Muscle layer of duodenum (tissue), 2 donors: ENCODE measurements around the gene CCP110.
A peak's percentile ranks its signal among the peaks of the same experiment; 100 is the strongest.

ENCODE experiments used
- H3K27ac ChIP-seq: one replicate; pipeline ENCODE4 v1.7.0; 2013; ENCODE audit warnings: mild to moderate bottlenecking, low read length
- H3K27me3 ChIP-seq: one replicate; pipeline ENCODE4 v1.7.0; 2013; ENCODE audit warnings: low read depth, mild to moderate bottlenecking, control low read depth, low read length
- H3K36me3 ChIP-seq, 2 donors: one replicate each; pipeline ENCODE4 v1.7.0; 2013; ENCODE audit warnings: low read length in 2 of 2, control low read depth in 1 of 2, mild to moderate bottlenecking in 1 of 2; ENCODE audit not compliant: insufficient read depth in 2 of 2, control insufficient read depth in 1 of 2
- H3K4me1 ChIP-seq, 2 donors: one replicate each; pipeline ENCODE4 v1.7.0; 2013; ENCODE audit warnings: low read length in 2 of 2, mild to moderate bottlenecking in 2 of 2, control low read depth in 1 of 2, moderate library complexity in 1 of 2; ENCODE audit not compliant: insufficient read depth in 2 of 2, control insufficient read depth in 1 of 2
- H3K4me3 ChIP-seq, 2 donors: one replicate each; pipeline ENCODE4 v1.7.0; 2013; ENCODE audit warnings: low read length in 2 of 2, low read depth in 1 of 2, mild to moderate bottlenecking in 1 of 2
- H3K9me3 ChIP-seq, 2 donors: one replicate each; pipeline ENCODE4 v1.7.0; 2013; ENCODE audit warnings: low read length in 2 of 2, control low read depth in 1 of 2, mild to moderate bottlenecking in 1 of 2; ENCODE audit not compliant: control insufficient read depth in 1 of 2
- donor health status: healthy.

CCP110 gene

GRCh38 chr16:19523559-19524355 lies at the start of gene CCP110:
Gene CCP110, plus strand, starts transcription at chr16:19523942. Its CDS starts 3,940 bp downstream, at chr16:19527882.
- Histone ChIP-seq H3K9me3 (no peaks in the 10 kb centered on the region), H3K27ac (peak within 1 kb of the TSS; percentile 35), H3K36me3 (peaks cover 8 to 11% of the 10 kb centered on the region in 2 donors), H3K4me1 (peaks cover 0 to 32% of the 10 kb centered on the region in 2 donors), H3K4me3 (peak within 1 kb of the TSS; percentile 85 to 97), H3K27me3 (no peaks in the 10 kb centered on the region)

DNA sequence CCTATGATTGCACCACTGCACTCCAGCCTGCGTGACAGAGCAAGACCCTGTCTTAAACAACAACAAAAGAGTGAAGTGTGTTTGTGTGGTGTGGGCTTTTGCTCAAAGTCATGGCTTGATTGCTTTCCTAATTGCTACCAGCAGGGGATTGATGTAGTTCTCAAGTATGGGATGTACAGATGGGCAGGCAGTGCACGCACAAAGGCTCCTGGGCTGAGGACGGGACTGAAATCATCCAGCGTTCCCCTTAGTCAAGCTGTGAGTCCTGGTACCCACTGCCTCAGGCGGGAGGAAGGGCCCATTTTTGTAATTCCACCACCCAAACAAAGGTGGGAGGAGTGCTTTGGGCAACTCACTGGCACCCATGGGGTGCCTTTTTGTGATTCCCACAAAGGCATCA lies 49.1 kb upstream of the CCP110 start:
- no peaks in the 10 kb centered on the region for H3K9me3 ChIP-seq
- no peak overlapping the region for H3K4me3 ChIP-seq
- H3K36me3 ChIP-seq = peaks cover 0 to 9% of the 10 kb centered on the region in 2 donors
- H3K4me1 ChIP-seq = no peaks in the 10 kb centered on the region
- no peaks in the 10 kb centered on the region for H3K27me3 ChIP-seq
- H3K27ac ChIP-seq = no peak overlapping the region

DNA sequence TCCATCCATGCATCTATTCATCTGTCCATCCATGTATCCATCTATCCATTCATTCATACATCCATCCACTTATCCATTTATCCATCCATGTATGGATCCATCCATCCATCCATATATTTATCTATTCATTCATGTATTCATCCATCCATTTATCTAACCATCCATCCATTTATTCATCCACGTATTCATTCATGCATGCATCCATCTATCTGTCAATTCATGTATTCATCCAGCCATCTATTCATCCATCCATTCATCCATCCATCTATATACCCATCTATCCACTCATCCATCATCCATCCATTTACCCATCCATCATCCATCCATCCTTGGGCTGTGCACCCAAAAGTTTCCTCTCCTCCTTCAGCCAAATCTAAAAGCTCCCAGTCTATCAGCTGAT lies 45.2 kb upstream of the CCP110 start:
- H3K9me3 ChIP-seq = no peaks in the 10 kb centered on the region
- H3K4me3 ChIP-seq = no peak overlapping the region
- peaks cover 0 to 6% of the 10 kb centered on the region in 2 donors for H3K36me3 ChIP-seq
- H3K27ac ChIP-seq = no peak overlapping the region
- no peaks in the 10 kb centered on the region for H3K27me3 ChIP-seq
- H3K4me1 ChIP-seq = no peaks in the 10 kb centered on the region

- Histone ChIP-seq H3K27me3 (no peaks in the 10 kb centered on the region), H3K36me3 (peaks cover 0 to 6% of the 10 kb centered on the region in 2 donors), H3K27ac (no peak overlapping the region), H3K9me3 (no peaks in the 10 kb centered on the region), H3K4me1 (no peaks in the 10 kb centered on the region), H3K4me3 (no peak overlapping the region)
These were observed 44.4 kb upstream of the CCP110 start for GRCh38 chr16:19479302-19479721.

GRCh38 chr16:19481296-19481695 lies 42.4 kb upstream of the CCP110 start:
- Histone ChIP-seq H3K27me3 (no peaks in the 10 kb centered on the region), H3K4me3 (no peak overlapping the region), H3K27ac (no peak overlapping the region), H3K36me3 (peaks cover 0 to 6% of the 10 kb centered on the region in 2 donors), H3K4me1 (no peaks in the 10 kb centered on the region), H3K9me3 (no peaks in the 10 kb centered on the region)

- Histone ChIP-seq H3K27me3 (no peaks in the 10 kb centered on the region), H3K4me1 (no peaks in the 10 kb centered on the region), H3K4me3 (no peak overlapping the region), H3K9me3 (no peaks in the 10 kb centered on the region), H3K27ac (no peak overlapping the region), H3K36me3 (peaks cover 0 to 6% of the 10 kb centered on the region in 2 donors)
These were observed 42.0 kb upstream of the CCP110 start for GRCh38 chr16:19481769-19482168.

DNA sequence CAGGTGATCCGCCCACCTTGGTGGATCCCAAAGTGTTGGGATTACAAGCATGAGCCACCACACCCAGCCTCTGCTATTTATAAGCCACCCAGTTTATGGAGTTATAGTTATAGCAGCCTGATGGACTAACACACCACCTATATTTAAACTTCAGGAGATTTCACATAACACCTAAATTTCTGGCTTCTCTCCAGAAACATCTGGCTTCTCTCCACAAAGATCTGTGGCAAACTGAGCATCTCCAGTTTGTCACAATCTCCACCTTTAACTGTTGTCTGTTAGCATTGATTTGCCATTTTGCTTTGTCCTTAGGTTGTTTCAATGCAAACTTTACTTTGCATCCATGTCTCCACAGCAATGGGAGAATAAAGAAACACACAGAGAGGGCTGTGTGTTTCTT lies 41.5 kb upstream of the CCP110 start:
- no peaks in the 10 kb centered on the region for H3K9me3 ChIP-seq
- no peaks in the 10 kb centered on the region for H3K4me1 ChIP-seq
- peaks cover 0 to 6% of the 10 kb centered on the region in 2 donors for H3K36me3 ChIP-seq
- H3K27ac ChIP-seq = no peak overlapping the region
- no peak overlapping the region for H3K4me3 ChIP-seq
- no peaks in the 10 kb centered on the region for H3K27me3 ChIP-seq

DNA sequence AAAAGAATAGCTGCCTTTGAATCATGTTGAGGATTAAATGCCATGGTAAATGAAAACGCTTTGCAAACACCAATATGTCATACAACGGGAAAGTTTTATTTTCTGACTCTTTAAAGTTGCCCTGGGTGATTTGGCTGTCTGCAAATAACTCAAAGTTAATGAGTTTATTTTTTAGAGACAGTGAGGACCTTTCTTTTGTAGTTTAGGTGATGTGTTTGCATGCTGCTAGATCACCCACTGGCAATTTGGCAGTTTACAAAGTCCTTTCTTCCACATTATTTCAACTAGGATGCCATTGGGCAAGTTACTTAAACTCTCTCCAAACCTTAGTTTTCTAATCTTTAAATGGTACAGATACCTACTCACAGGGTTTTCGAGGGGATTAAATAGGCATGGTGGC lies 39.6 kb upstream of the CCP110 start:
- Histone ChIP-seq H3K27me3 (no peaks in the 10 kb centered on the region), H3K4me1 (no peaks in the 10 kb centered on the region), H3K9me3 (no peaks in the 10 kb centered on the region), H3K27ac (no peak overlapping the region), H3K36me3 (peaks cover 0 to under 1% of the 10 kb centered on the region in 2 donors), H3K4me3 (no peak overlapping the region)

DNA sequence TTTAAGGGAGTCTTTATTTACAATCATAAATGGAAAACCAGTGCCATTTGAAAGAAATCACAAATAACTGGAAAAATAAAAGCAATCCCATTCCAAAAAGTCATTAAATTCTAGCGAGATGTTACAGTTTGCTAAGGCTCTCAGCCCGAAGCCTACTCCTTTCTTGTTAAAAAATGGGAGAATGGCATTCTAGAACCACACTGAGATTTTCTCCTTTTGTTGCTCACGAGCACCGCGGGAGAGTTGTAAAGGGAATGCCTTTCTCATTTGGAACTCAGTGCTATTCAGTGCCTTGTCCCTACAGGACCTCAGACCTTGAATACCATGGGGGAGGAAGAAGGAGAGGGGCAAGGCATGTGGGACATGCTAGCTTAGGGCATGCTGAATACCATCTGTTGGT lies 38.1 kb upstream of the CCP110 start:
- no peak overlapping the region for H3K27ac ChIP-seq
- H3K4me3 ChIP-seq = no peak overlapping the region
- H3K4me1 ChIP-seq = no peaks in the 10 kb centered on the region
- no peaks in the 10 kb centered on the region for H3K27me3 ChIP-seq
- H3K9me3 ChIP-seq = no peaks in the 10 kb centered on the region
- H3K36me3 ChIP-seq = no peaks in the 10 kb centered on the region

DNA sequence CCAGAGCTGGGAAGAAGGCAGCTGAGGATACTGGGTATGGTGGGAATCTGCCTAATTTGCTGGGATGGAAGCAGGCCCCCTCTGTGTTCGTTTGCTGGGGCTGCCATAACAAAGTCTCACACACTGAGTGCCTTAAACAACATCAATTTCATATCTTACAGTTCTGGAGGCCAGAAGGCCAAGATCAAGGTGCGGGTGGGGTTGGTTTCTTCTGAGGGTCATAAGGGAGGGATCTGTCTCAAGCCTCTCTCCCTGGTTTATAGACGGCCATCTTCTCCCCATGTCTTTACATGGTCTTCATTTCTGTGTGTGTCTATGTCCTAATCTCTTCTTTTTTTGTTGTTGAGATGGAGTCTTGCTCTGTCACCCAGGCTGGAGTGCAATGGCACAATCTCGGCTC lies 37.7 kb upstream of the CCP110 start:
- H3K4me1 ChIP-seq = no peaks in the 10 kb centered on the region
- H3K4me3 ChIP-seq = no peak overlapping the region
- H3K9me3 ChIP-seq = no peaks in the 10 kb centered on the region
- H3K27ac ChIP-seq = no peak overlapping the region
- H3K27me3 ChIP-seq = no peaks in the 10 kb centered on the region
- H3K36me3 ChIP-seq = no peaks in the 10 kb centered on the region

GRCh38 chr16:19486750-19487325 lies 36.9 kb upstream of the CCP110 start:
- H3K9me3 ChIP-seq = no peaks in the 10 kb centered on the region
- no peaks in the 10 kb centered on the region for H3K4me1 ChIP-seq
- no peaks in the 10 kb centered on the region for H3K27me3 ChIP-seq
- H3K4me3 ChIP-seq = no peak overlapping the region
- no peaks in the 10 kb centered on the region for H3K36me3 ChIP-seq
- no peak overlapping the region for H3K27ac ChIP-seq
